ENCODE results near the gene S100A16.

Gene S100A16

GRCh38 chr1:153638261-153638660 lies 25.3 kb upstream of the S100A16 start:
- no peak overlapping the region for H3K27ac ChIP-seq (ENCODE audit: low read length)
- no CpG with 5 or more reads among the region's 6 CpGs for WGBS (ENCODE audit: insufficient coverage, insufficient read length)
- no peaks in the 10 kb centered on the region for H3K27me3 ChIP-seq (ENCODE audit: control insufficient read depth, insufficient read depth, low read length)
- H3K9me3 ChIP-seq (ENCODE audit: control insufficient read depth, insufficient read depth, low read length) = no peaks in the 10 kb centered on the region
- no peak overlapping the region for H3K4me3 ChIP-seq (ENCODE audit: low read length)
- DNase-seq (ENCODE audit: low read depth, low spot score) = no peak
- peaks cover 3% of the 10 kb centered on the region for H3K4me1 ChIP-seq (ENCODE audit: control insufficient read depth, insufficient read depth, low read length)
- peaks cover 44% of the 10 kb centered on the region for H3K36me3 ChIP-seq (ENCODE audit: control insufficient read depth, insufficient read depth, low read length)

- no peak overlapping the region for H3K4me3 ChIP-seq (ENCODE audit: low read length)
- no CpG with 5 or more reads among the region's 9 CpGs for WGBS (ENCODE audit: insufficient coverage, insufficient read length)
- H3K27me3 ChIP-seq (ENCODE audit: control insufficient read depth, insufficient read depth, low read length) = no peaks in the 10 kb centered on the region
- no peak for DNase-seq (ENCODE audit: low read depth, low spot score)
- H3K36me3 ChIP-seq (ENCODE audit: control insufficient read depth, insufficient read depth, low read length) = peaks cover 31% of the 10 kb centered on the region
- peaks cover 3% of the 10 kb centered on the region for H3K4me1 ChIP-seq (ENCODE audit: control insufficient read depth, insufficient read depth, low read length)
- no peaks in the 10 kb centered on the region for H3K9me3 ChIP-seq (ENCODE audit: control insufficient read depth, insufficient read depth, low read length)
- H3K27ac ChIP-seq (ENCODE audit: low read length) = no peak overlapping the region
These were observed 23.4 kb upstream of the S100A16 start for GRCh38 chr1:153636312-153636711.

DNA sequence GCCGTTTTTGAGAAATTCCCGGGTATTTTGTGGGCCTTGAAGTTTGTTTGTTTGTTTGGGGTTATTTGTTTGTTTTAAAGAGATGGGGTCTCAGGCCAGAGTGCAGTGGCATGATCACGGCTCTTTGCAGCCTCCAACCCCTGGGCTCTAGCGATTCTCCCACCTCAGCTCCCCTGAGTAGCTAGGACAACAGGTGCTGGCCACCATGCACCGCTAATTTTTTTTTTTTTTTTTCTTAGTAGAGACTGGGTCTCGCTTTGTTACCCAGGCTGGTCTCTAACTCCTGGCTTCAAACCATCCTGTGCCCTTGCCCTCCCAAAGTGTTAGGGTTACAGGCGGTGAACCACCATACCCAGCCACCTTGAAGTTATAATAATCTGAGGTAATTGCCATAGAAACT lies 22.9 kb upstream of the S100A16 start:
- no peak for DNase-seq (ENCODE audit: low read depth, low spot score)
- Histone ChIP-seq H3K36me3 (ENCODE audit: control insufficient read depth, insufficient read depth, low read length) (peaks cover 29% of the 10 kb centered on the region), H3K27me3 (ENCODE audit: control insufficient read depth, insufficient read depth, low read length) (no peaks in the 10 kb centered on the region), H3K9me3 (ENCODE audit: control insufficient read depth, insufficient read depth, low read length) (no peaks in the 10 kb centered on the region), H3K27ac (ENCODE audit: low read length) (no peak overlapping the region), H3K4me3 (ENCODE audit: low read length) (no peak overlapping the region), H3K4me1 (ENCODE audit: control insufficient read depth, insufficient read depth, low read length) (peaks cover 3% of the 10 kb centered on the region)
- no CpG with 5 or more reads among the region's 7 CpGs for WGBS (ENCODE audit: insufficient coverage, insufficient read length)

- Histone ChIP-seq H3K4me1 (ENCODE audit: control insufficient read depth, insufficient read depth, low read length) (peaks cover 3% of the 10 kb centered on the region), H3K27me3 (ENCODE audit: control insufficient read depth, insufficient read depth, low read length) (no peaks in the 10 kb centered on the region), H3K36me3 (ENCODE audit: control insufficient read depth, insufficient read depth, low read length) (peaks cover 14% of the 10 kb centered on the region; the same call in 1 of the 2 replicates), H3K4me3 (ENCODE audit: low read length) (peak within 1 kb of the TSS; percentile 91), H3K27ac (ENCODE audit: low read length) (peak within 1 kb of the TSS; percentile 16), H3K9me3 (ENCODE audit: control insufficient read depth, insufficient read depth, low read length) (no peaks in the 10 kb centered on the region)
- DNase-seq (ENCODE audit: low read depth, low spot score) = peak; percentile 99
- no CpG with 5 or more reads among the region's 65 CpGs for WGBS (ENCODE audit: insufficient coverage, insufficient read length)
These were observed 21.1 kb upstream of the S100A16 start, which contains the start of gene CHTOP for GRCh38 chr1:153633754-153634665. Gene CHTOP (plus strand): TSS chr1:153634066. CDS start chr1:153636589, 2,523 bp downstream.

- Histone ChIP-seq H3K27ac (ENCODE audit: low read length) (no peak overlapping the region), H3K4me3 (ENCODE audit: low read length) (peak overlapping the region; percentile 13; the same call in 1 of the 2 replicates)
These were observed 20.3 kb upstream of the S100A16 start for GRCh38 chr1:153633161-153633753.

GRCh38 chr1:153631047-153632022 lies 18.4 kb upstream of the S100A16 start:
- H3K27ac ChIP-seq (ENCODE audit: low read length) = no peak overlapping the region

More at GRCh38 chr1:153633161-153633753, 20.3 kb upstream of the S100A16 start:
- Histone ChIP-seq H3K36me3 (ENCODE audit: control insufficient read depth, insufficient read depth, low read length) (peaks cover 12% of the 10 kb centered on the region; the same call in 1 of the 2 replicates), H3K4me1 (ENCODE audit: control insufficient read depth, insufficient read depth, low read length) (peaks cover 3% of the 10 kb centered on the region), H3K9me3 (ENCODE audit: control insufficient read depth, insufficient read depth, low read length) (no peaks in the 10 kb centered on the region), H3K27me3 (ENCODE audit: control insufficient read depth, insufficient read depth, low read length) (no peaks in the 10 kb centered on the region)
- DNase-seq (ENCODE audit: low read depth, low spot score) = no peak
- no CpG with 5 or more reads among the region's 18 CpGs for WGBS (ENCODE audit: insufficient coverage, insufficient read length)

GRCh38 chr1:153630384-153630783 lies 17.4 kb upstream of the S100A16 start:
- H3K36me3 ChIP-seq (ENCODE audit: control insufficient read depth, insufficient read depth, low read length) = peaks cover under 1% of the 10 kb centered on the region; the same call in 1 of the 2 replicates
- no CpG with 5 or more reads among the region's 7 CpGs for WGBS (ENCODE audit: insufficient coverage, insufficient read length)
- DNase-seq (ENCODE audit: low read depth, low spot score) = no peak
- no peak overlapping the region for H3K27ac ChIP-seq (ENCODE audit: low read length)
- no peaks in the 10 kb centered on the region for H3K9me3 ChIP-seq (ENCODE audit: control insufficient read depth, insufficient read depth, low read length)
- H3K4me1 ChIP-seq (ENCODE audit: control insufficient read depth, insufficient read depth, low read length) = peaks cover 5% of the 10 kb centered on the region
- H3K4me3 ChIP-seq (ENCODE audit: low read length) = no peak overlapping the region
- no peaks in the 10 kb centered on the region for H3K27me3 ChIP-seq (ENCODE audit: control insufficient read depth, insufficient read depth, low read length)

More at GRCh38 chr1:153631047-153632022, 18.4 kb upstream of the S100A16 start:
- Histone ChIP-seq H3K27me3 (ENCODE audit: control insufficient read depth, insufficient read depth, low read length) (no peaks in the 10 kb centered on the region), H3K4me3 (ENCODE audit: low read length) (no peak overlapping the region), H3K36me3 (ENCODE audit: control insufficient read depth, insufficient read depth, low read length) (no peaks in the 10 kb centered on the region), H3K4me1 (ENCODE audit: control insufficient read depth, insufficient read depth, low read length) (peaks cover 5% of the 10 kb centered on the region), H3K9me3 (ENCODE audit: control insufficient read depth, insufficient read depth, low read length) (no peaks in the 10 kb centered on the region)
- no CpG with 5 or more reads among the region's 10 CpGs for WGBS (ENCODE audit: insufficient coverage, insufficient read length)
- DNase-seq (ENCODE audit: low read depth, low spot score) = no peak

- WGBS (ENCODE audit: insufficient coverage, insufficient read length) = no CpG with 5 or more reads among the region's 1 CpG
- DNase-seq (ENCODE audit: low read depth, low spot score) = no peak
- H3K27ac ChIP-seq (ENCODE audit: low read length) = no peak overlapping the region
- H3K9me3 ChIP-seq (ENCODE audit: control insufficient read depth, insufficient read depth, low read length) = no peaks in the 10 kb centered on the region
- H3K4me1 ChIP-seq (ENCODE audit: control insufficient read depth, insufficient read depth, low read length) = peaks cover 4% of the 10 kb centered on the region
- no peak overlapping the region for H3K4me3 ChIP-seq (ENCODE audit: low read length)
- no peaks in the 10 kb centered on the region for H3K27me3 ChIP-seq (ENCODE audit: control insufficient read depth, insufficient read depth, low read length)
- H3K36me3 ChIP-seq (ENCODE audit: control insufficient read depth, insufficient read depth, low read length) = peaks cover 2% of the 10 kb centered on the region; the same call in 1 of the 2 replicates
These were observed 17.0 kb upstream of the S100A16 start for GRCh38 chr1:153629971-153630370.

- H3K4me1 ChIP-seq (ENCODE audit: control insufficient read depth, insufficient read depth, low read length) = peaks cover 4% of the 10 kb centered on the region
- no peak overlapping the region for H3K4me3 ChIP-seq (ENCODE audit: low read length)
- H3K36me3 ChIP-seq (ENCODE audit: control insufficient read depth, insufficient read depth, low read length) = peaks cover 2% of the 10 kb centered on the region; the same call in 1 of the 2 replicates
- H3K27me3 ChIP-seq (ENCODE audit: control insufficient read depth, insufficient read depth, low read length) = no peaks in the 10 kb centered on the region
- H3K27ac ChIP-seq (ENCODE audit: low read length) = no peak overlapping the region
- no CpG with 5 or more reads among the region's 5 CpGs for WGBS (ENCODE audit: insufficient coverage, insufficient read length)
- DNase-seq (ENCODE audit: low read depth, low spot score) = no peak
- H3K9me3 ChIP-seq (ENCODE audit: control insufficient read depth, insufficient read depth, low read length) = no peaks in the 10 kb centered on the region
These were observed 16.4 kb upstream of the S100A16 start for GRCh38 chr1:153629343-153629665.

All from iPS DF 6.9 (cell line).